Measurements from ENCODE around the gene DIO3. TPM values are rescaled to one million over a fixed set of nuclear protein-coding genes. Genes with fewer than 3 reads are reported as not detected.

Gene DIO3
- total and polyA plus RNA-seq, 2 donors (not counting 1 experiment from before 2014, with no cell fraction given): not detected

- no peaks in the 10 kb centered on the region for H3K79me2 ChIP-seq (ENCODE audit: control insufficient read depth, insufficient read depth, low read length)
- no peak for ATAC-seq (ENCODE audit: low read depth)
- TF ChIP-seq EZH2 (IDR thresholded peaks at IDR 0.05; ENCODE audit: borderline replicate concordance, insufficient read depth, low read depth, low read length, poor library complexity, severe bottlenecking) (no peak), CTCF (IDR thresholded peaks at IDR 0.05) (no peak)
- Mint-ChIP-seq H3K27me3 (peaks cover 21% of the 10 kb centered on the region), H3K4me1 (no peaks in the 10 kb centered on the region), H3K27ac (no peak overlapping the region), H3K4me3 (no peak overlapping the region), H3K9me3 (ENCODE audit: insufficient read depth) (no peaks in the 10 kb centered on the region)
- peaks cover 0 to under 1% of the 10 kb centered on the region in 2 donors for H3K4me1 ChIP-seq (ENCODE audit: control insufficient read depth in 2 of 2, insufficient read depth in 2 of 2, low read length in 2 of 2)
- peaks cover 0 to 45% (median 8%) of the 10 kb centered on the region in 4 experiments for H3K27me3 ChIP-seq (replicated peaks in 1 of 4; ENCODE audit: control extremely low read depth in 1 of 4, control insufficient read depth in 3 of 4, insufficient read depth in 4 of 4, low read length in 3 of 4)
- no peak for DNase-seq
- H4K20me1 ChIP-seq (ENCODE audit: control insufficient read depth, insufficient read depth, low read length, poor library complexity, severe bottlenecking): no peaks in the 10 kb centered on the region
- no peak overlapping the region for H3K27ac ChIP-seq (ENCODE audit: low read length in 2 of 2)
- H3K9me3 ChIP-seq (ENCODE audit: control extremely low read depth in 1 of 3, control insufficient read depth in 2 of 3, insufficient read depth in 1 of 3, low read length in 2 of 3): peaks cover 0 to 17% (median 7%) of the 10 kb centered on the region in 3 donors
- no peak overlapping the region for H3K9ac ChIP-seq (ENCODE audit: low read length)
- ChIA-PET POLR2A (no interaction called here), CTCF (no interaction called here)
- no peak overlapping the region for H3K4me3 ChIP-seq (ENCODE audit: control extremely low read depth in 1 of 5, extremely low read depth in 1 of 5, insufficient read depth in 1 of 5, low read depth in 2 of 5, low read length in 4 of 5)
- no peaks in the 10 kb centered on the region for H3K36me3 ChIP-seq (replicated peaks in 1 of 2; ENCODE audit: control extremely low read depth in 1 of 2, control insufficient read depth in 1 of 2, extremely low read depth in 1 of 2, insufficient read depth in 2 of 2, low read length in 1 of 2)
- H2AFZ ChIP-seq (ENCODE audit: insufficient read depth, low read depth, low read length, poor library complexity, severe bottlenecking): no peak overlapping the region
- intact Hi-C loops (cut with micrococcal nuclease): no loop called here
- H3K4me2 ChIP-seq (replicated peaks; ENCODE audit: low read depth, low read length, poor library complexity, severe bottlenecking): no peak overlapping the region
- WGBS (ENCODE audit: insufficient coverage): 96% methylated on average over 7 of the region's 7 CpGs
Observed at GRCh38 chr14:101557321-101557695, 4.0 kb upstream of the DIO3 start.

DNA sequence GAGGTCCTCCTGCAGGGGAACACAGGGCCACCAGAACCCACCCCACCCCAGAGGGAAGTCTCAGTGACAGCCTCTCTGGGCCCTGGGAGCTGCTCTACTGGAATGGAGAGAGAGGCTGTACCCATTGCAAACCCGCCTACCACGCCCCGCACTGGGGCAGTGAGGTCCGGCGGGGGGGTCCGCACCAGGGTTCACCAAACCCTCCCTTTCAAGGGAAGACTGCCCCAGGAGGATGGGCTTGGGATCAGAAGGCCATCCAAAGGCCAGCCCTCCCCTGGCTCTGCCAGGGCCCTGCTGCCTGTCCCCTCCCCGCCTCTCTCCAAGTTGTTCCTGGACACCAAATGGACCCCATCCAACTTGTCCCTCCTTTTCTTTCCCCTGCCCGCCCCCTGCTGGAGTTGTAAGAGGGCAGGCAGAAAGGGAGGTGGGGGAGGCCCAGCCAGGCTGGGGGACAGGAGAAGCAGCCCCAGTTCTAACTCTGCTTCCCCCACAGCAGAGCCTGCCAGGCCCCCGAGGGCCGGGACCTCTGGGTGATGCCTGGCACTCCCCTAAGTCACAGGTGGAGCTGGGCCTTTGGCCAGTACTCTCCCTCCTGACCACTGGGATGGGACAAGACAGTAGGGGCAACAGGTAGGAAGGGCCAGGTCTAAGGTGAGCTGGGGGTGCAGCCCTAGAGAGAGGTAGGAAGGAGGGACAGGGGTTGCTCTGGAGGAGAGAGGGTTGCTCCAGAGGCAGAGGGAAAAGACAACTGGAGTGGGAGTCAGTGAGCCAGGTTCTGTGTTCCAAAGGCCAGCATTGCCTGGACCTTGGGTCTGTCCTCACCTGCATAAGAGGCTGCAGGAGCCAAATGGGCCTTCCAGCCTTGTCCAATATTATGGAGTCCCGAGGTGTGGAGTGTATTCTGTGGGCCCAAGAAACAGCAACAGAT lies 3.2 kb upstream of the DIO3 start:
- Mint-ChIP-seq H3K27ac (no peak overlapping the region), H3K9me3 (ENCODE audit: insufficient read depth) (no peaks in the 10 kb centered on the region), H3K4me1 (peaks cover 5% of the 10 kb centered on the region), H3K4me3 (no peak overlapping the region), H3K27me3 (peaks cover 29% of the 10 kb centered on the region)
- ChIA-PET POLR2A (no interaction called here), CTCF (no interaction called here)
- Histone ChIP-seq H3K9ac (ENCODE audit: low read length) (no peak overlapping the region), H3K4me3 (ENCODE audit: control extremely low read depth in 1 of 5, extremely low read depth in 1 of 5, insufficient read depth in 1 of 5, low read depth in 2 of 5, low read length in 4 of 5) (no peak overlapping the region), H2AFZ (ENCODE audit: insufficient read depth, low read depth, low read length, poor library complexity, severe bottlenecking) (no peak overlapping the region), H3K36me3 (replicated peaks in 1 of 2; ENCODE audit: control extremely low read depth in 1 of 2, control insufficient read depth in 1 of 2, extremely low read depth in 1 of 2, insufficient read depth in 2 of 2, low read length in 1 of 2) (no peaks in the 10 kb centered on the region), H4K20me1 (ENCODE audit: control insufficient read depth, insufficient read depth, low read length, poor library complexity, severe bottlenecking) (no peaks in the 10 kb centered on the region), H3K4me2 (replicated peaks; ENCODE audit: low read depth, low read length, poor library complexity, severe bottlenecking) (no peak overlapping the region), H3K27me3 (replicated peaks in 1 of 4; ENCODE audit: control extremely low read depth in 1 of 4, control insufficient read depth in 3 of 4, insufficient read depth in 4 of 4, low read length in 3 of 4) (peaks cover 0 to 52% (median 11%) of the 10 kb centered on the region in 4 experiments), H3K27ac (ENCODE audit: low read length in 2 of 2) (no peak overlapping the region), H3K4me1 (ENCODE audit: control insufficient read depth in 2 of 2, insufficient read depth in 2 of 2, low read length in 2 of 2) (peaks cover 0 to 8% of the 10 kb centered on the region in 2 donors), H3K79me2 (ENCODE audit: control insufficient read depth, insufficient read depth, low read length) (no peaks in the 10 kb centered on the region), H3K9me3 (ENCODE audit: control extremely low read depth in 1 of 3, control insufficient read depth in 2 of 3, insufficient read depth in 1 of 3, low read length in 2 of 3) (peaks cover 0 to 23% (median 7%) of the 10 kb centered on the region in 3 donors)
- DNase-seq: no peak
- TF ChIP-seq EZH2 (IDR thresholded peaks at IDR 0.05; ENCODE audit: borderline replicate concordance, insufficient read depth, low read depth, low read length, poor library complexity, severe bottlenecking) (no peak), CTCF (IDR thresholded peaks at IDR 0.05) (no peak)
- 95% methylated on average over 10 of the region's 11 CpGs for WGBS (ENCODE audit: insufficient coverage)
- intact Hi-C loops (cut with micrococcal nuclease): no loop called here
- no peak for ATAC-seq (ENCODE audit: low read depth)
